ENCODE measurements around the gene TRANK1. TPM values are rescaled to one million over a fixed set of nuclear protein-coding genes. Genes with fewer than 3 reads are reported as not detected.
"Not testable (repeated sequence)": the region's sequence is repeated elsewhere in the genome, so short reads cannot be mapped to it uniquely, and the experiment has no call there.

The TRANK1 gene
- total RNA-seq, 1 experiment from 2014 or later: 0.58 TPM

- Histone ChIP-seq H3K4me3 (ENCODE audit: low read length) (no peak overlapping the region), H3K9me2 (replicated peaks; ENCODE audit: low read length) (no peaks in the 10 kb centered on the region), H3K9ac (ENCODE audit: low read length) (no peak overlapping the region), H3K27ac (ENCODE audit: low read length) (no peak overlapping the region), H3K4me2 (ENCODE audit: low read length) (no peak overlapping the region), H3K9me3 (ENCODE audit: low read length) (no peaks in the 10 kb centered on the region), H4K20me1 (ENCODE audit: low read length) (no peaks in the 10 kb centered on the region), H3F3A (ENCODE audit: low read length, unreplicated experiment) (no peaks in the 10 kb centered on the region), H2AFZ (ENCODE audit: low read length) (no peak overlapping the region), H3K27me3 (ENCODE audit: low read length) (no peaks in the 10 kb centered on the region), H3K79me2 (ENCODE audit: low read length) (no peaks in the 10 kb centered on the region), H3K36me3 (ENCODE audit: low read depth, low read length) (no peaks in the 10 kb centered on the region), H3K4me1 (ENCODE audit: insufficient read depth, low read length) (no peaks in the 10 kb centered on the region)
- POLR2A ChIA-PET (ENCODE audit: unreplicated experiment): no interaction called here
- CTCF ChIA-PET: no interaction called here
- DNase-seq (no peak), ATAC-seq (no peak)
- intact Hi-C loops (cut with micrococcal nuclease): no loop called here
- TF ChIP-seq CTCF (conservative IDR thresholded peaks at IDR 0.05; ENCODE audit: low read depth, low read length): no peak
- no peak for TF ChIP-seq EZH2 (IDR thresholded peaks at IDR 0.05; ENCODE audit: low read length, unreplicated experiment)
- TF ChIP-seq EZH2phosphoT487 (IDR thresholded peaks at IDR 0.05; ENCODE audit: borderline replicate concordance, low read length): no peak
- BruUV-seq (replicated peaks): no TSS peak
Measured at GRCh38 chr3:36890261-36890660, 54.6 kb downstream of the TRANK1 start.

DNA sequence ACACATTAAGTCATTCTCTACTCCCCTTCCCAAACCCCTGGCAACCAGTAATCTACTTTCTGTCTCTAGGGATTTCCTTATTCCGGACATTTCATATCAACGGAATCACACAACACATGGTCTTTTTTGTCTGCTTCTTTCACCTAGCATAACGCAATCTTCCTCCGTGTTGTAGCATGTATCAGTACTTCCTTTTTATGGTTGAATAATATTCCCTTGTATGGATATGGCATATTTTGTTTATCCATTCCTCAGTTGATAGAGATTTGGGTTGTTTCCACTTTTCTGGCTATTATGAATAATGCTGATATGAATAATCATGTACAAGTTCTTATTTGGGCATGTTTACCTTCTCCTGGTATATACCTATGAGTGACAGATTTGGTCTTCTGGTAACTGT is 63.1 kb downstream of the TRANK1 start:
- no peak for ATAC-seq
- TF ChIP-seq CTCF (conservative IDR thresholded peaks at IDR 0.05; ENCODE audit: low read depth, low read length): no peak
- Histone ChIP-seq H3K27me3 (ENCODE audit: low read length) (no peaks in the 10 kb centered on the region), H3F3A (ENCODE audit: low read length, unreplicated experiment) (no peaks in the 10 kb centered on the region), H2AFZ (ENCODE audit: low read length) (no peak overlapping the region), H3K4me1 (ENCODE audit: insufficient read depth, low read length) (no peaks in the 10 kb centered on the region), H4K20me1 (ENCODE audit: low read length) (no peaks in the 10 kb centered on the region), H3K9me3 (ENCODE audit: low read length) (no peaks in the 10 kb centered on the region), H3K79me2 (ENCODE audit: low read length) (no peaks in the 10 kb centered on the region), H3K4me3 (ENCODE audit: low read length) (no peak overlapping the region), H3K36me3 (ENCODE audit: low read depth, low read length) (no peaks in the 10 kb centered on the region), H3K4me2 (ENCODE audit: low read length) (no peak overlapping the region), H3K27ac (ENCODE audit: low read length) (no peak overlapping the region), H3K9me2 (replicated peaks; ENCODE audit: low read length) (no peaks in the 10 kb centered on the region), H3K9ac (ENCODE audit: low read length) (no peak overlapping the region)
- BruUV-seq (replicated peaks): no TSS peak
- intact Hi-C loops (cut with micrococcal nuclease): no loop called here
- DNase-seq: no peak
- ChIA-PET POLR2A (ENCODE audit: unreplicated experiment) (no interaction called here), CTCF (no interaction called here)

- intact Hi-C loops (cut with micrococcal nuclease); H3K27ac ChIP-seq (ENCODE audit: low read length); H3K9ac ChIP-seq (ENCODE audit: low read length); H3K4me1 ChIP-seq (ENCODE audit: insufficient read depth, low read length); H3K9me3 ChIP-seq (ENCODE audit: low read length); CTCF ChIA-PET; BruUV-seq (replicated peaks); H3K36me3 ChIP-seq (ENCODE audit: low read depth, low read length); H3K79me2 ChIP-seq (ENCODE audit: low read length); H3F3A ChIP-seq (ENCODE audit: low read length, unreplicated experiment); DNase-seq; H3K27me3 ChIP-seq (ENCODE audit: low read length); H3K4me3 ChIP-seq (ENCODE audit: low read length); H3K9me2 ChIP-seq (replicated peaks; ENCODE audit: low read length); H4K20me1 ChIP-seq (ENCODE audit: low read length); POLR2A ChIA-PET (ENCODE audit: unreplicated experiment); H2AFZ ChIP-seq (ENCODE audit: low read length); ATAC-seq; H3K4me2 ChIP-seq (ENCODE audit: low read length): not testable (repeated sequence)
Measured at GRCh38 chr3:36879842-36880241, 65.0 kb downstream of the TRANK1 start.
